H9 (cell line): ENCODE results near the gene AXIN2. TPM values are rescaled to one million over a fixed set of nuclear protein-coding genes. Genes with fewer than 3 reads are reported as not detected.

Source experiments
- DNase-seq: peaks from one replicate; pipeline ENCODE4 v3.0.0-alpha.2; 2017
- H2AFZ ChIP-seq: one replicate; pipeline ENCODE4 v1.6.1; 2013; ENCODE audit warnings: mild to moderate bottlenecking, low read length, control low read depth, moderate library complexity
- H2AK5ac ChIP-seq: 2 replicates; pipeline ENCODE4 v1.6.1; 2013; ENCODE audit warnings: low read length, control low read depth, mixed read lengths; ENCODE audit not compliant: insufficient read length
- H2BK120ac ChIP-seq: one replicate; pipeline ENCODE4 v1.6.1; 2013; ENCODE audit warnings: low read depth, mild to moderate bottlenecking, low read length, control low read depth, inconsistent platforms; ENCODE audit not compliant: poor library complexity, severe bottlenecking
- H2BK12ac ChIP-seq: 2 replicates; pipeline ENCODE4 v1.6.1; 2013; ENCODE audit warnings: low read length, control low read depth, mixed read lengths, low read depth; ENCODE audit not compliant: insufficient read length
- H2BK15ac ChIP-seq: 2 replicates; pipeline ENCODE4 v1.6.1; 2013; ENCODE audit warnings: low read depth, low read length, control low read depth
- H2BK20ac ChIP-seq: one replicate; pipeline ENCODE4 v1.6.1; 2013; ENCODE audit warnings: low read depth, mild to moderate bottlenecking, low read length, control low read depth, inconsistent platforms; ENCODE audit not compliant: poor library complexity, severe bottlenecking
- H2BK5ac ChIP-seq: 2 replicates; pipeline ENCODE4 v1.6.1; 2013; ENCODE audit warnings: low read length, control low read depth, mixed read lengths; ENCODE audit not compliant: insufficient read length
- H3K14ac ChIP-seq: 2 replicates; pipeline ENCODE4 v1.6.1; 2013; ENCODE audit warnings: low read length, control low read depth; ENCODE audit not compliant: insufficient read depth
- H3K18ac ChIP-seq: 2 replicates; pipeline ENCODE4 v1.6.1; 2013; ENCODE audit warnings: low read depth, mild to moderate bottlenecking, mixed read lengths, low read length, control low read depth; ENCODE audit not compliant: insufficient read length
- H3K23ac ChIP-seq: 2 replicates; pipeline ENCODE4 v1.6.1; 2013; ENCODE audit warnings: low read length, control low read depth, mixed read lengths, low read depth; ENCODE audit not compliant: insufficient read length
- H3K23me2 ChIP-seq: 2 replicates; pipeline ENCODE4 v1.6.1; 2013; ENCODE audit warnings: low read depth, mild to moderate bottlenecking, mixed read lengths, low read length, control low read depth; ENCODE audit not compliant: insufficient read length, poor library complexity, severe bottlenecking
- H3K27ac ChIP-seq: 2 replicates; pipeline ENCODE4 v1.5.1; 2013; ENCODE audit warnings: low read length, control low read depth, mixed read lengths, low read depth; ENCODE audit not compliant: insufficient read length
- H3K27me3 ChIP-seq: 2 replicates; pipeline ENCODE4 v1.6.1; 2013; ENCODE audit warnings: low read length, control low read depth, inconsistent platforms; ENCODE audit not compliant: insufficient read depth
- H3K4ac ChIP-seq: 2 replicates; pipeline ENCODE4 v1.6.1; 2013; ENCODE audit warnings: low read depth, mild to moderate bottlenecking, control low read depth, inconsistent platforms, low read length, moderate library complexity
- H3K4me1 ChIP-seq: 2 replicates; pipeline ENCODE4 v1.6.1; 2013; ENCODE audit warnings: low read length, control low read depth, inconsistent platforms; ENCODE audit not compliant: insufficient read depth
- H3K4me2 ChIP-seq: 2 replicates; pipeline ENCODE4 v1.6.1; 2013; ENCODE audit warnings: low read length, control low read depth, mixed read lengths; ENCODE audit not compliant: insufficient read length, insufficient read depth
- H3K56ac ChIP-seq: 2 replicates; pipeline ENCODE4 v1.6.1; 2013; ENCODE audit warnings: low read depth, mild to moderate bottlenecking, mixed read lengths, low read length, control low read depth; ENCODE audit not compliant: insufficient read length
- H3K79me1 ChIP-seq: 2 replicates; pipeline ENCODE4 v1.6.1; 2013; ENCODE audit warnings: low read depth, mild to moderate bottlenecking, moderate library complexity, low read length, control low read depth, inconsistent platforms; ENCODE audit not compliant: insufficient read depth, poor library complexity, severe bottlenecking
- H3K79me2 ChIP-seq: 2 replicates; pipeline ENCODE4 v1.6.1; 2013; ENCODE audit warnings: low read length, control low read depth, inconsistent platforms; ENCODE audit not compliant: insufficient read depth
- H3K9ac ChIP-seq: 2 replicates; pipeline ENCODE4 v1.6.1; 2013; ENCODE audit warnings: low read length, control low read depth, mixed read lengths; ENCODE audit not compliant: insufficient read length; ENCODE audit errors: extremely low read depth
- H3K9me3 ChIP-seq: one replicate; pipeline ENCODE4 v1.6.1; 2013; ENCODE audit warnings: low read depth, low read length, inconsistent platforms; ENCODE audit not compliant: control insufficient read depth
- H3T11ph ChIP-seq: one replicate; pipeline ENCODE4 v1.6.1; 2013; ENCODE audit warnings: mild to moderate bottlenecking, low read length, control low read depth, inconsistent platforms
- H4K20me1 ChIP-seq: one replicate; pipeline ENCODE4 v1.6.1; 2013; ENCODE audit not compliant: control insufficient read depth, insufficient read length, insufficient read depth
- H4K5ac ChIP-seq: 2 replicates; pipeline ENCODE4 v1.6.1; 2013; ENCODE audit warnings: low read depth, mild to moderate bottlenecking, mixed read lengths, low read length, control low read depth; ENCODE audit not compliant: insufficient read length
- H4K8ac ChIP-seq: replicated peaks from 2 replicates; pipeline ENCODE4 v1.6.1; 2013; ENCODE audit warnings: low read length, control low read depth, mixed read lengths, low read depth; ENCODE audit not compliant: insufficient read length
- H4K91ac ChIP-seq: 2 replicates; pipeline ENCODE4 v1.6.1; 2013; ENCODE audit warnings: low read depth, mild to moderate bottlenecking, moderate library complexity, mixed read lengths, low read length, control low read depth; ENCODE audit not compliant: insufficient read length
- H3K27ac Mint-ChIP-seq, 3 experiments: 2 replicates in 2 of 3; 3 replicates in 1 of 3; pipeline ENCODE4 v1.8.0; 2020 to 2021; ENCODE audit warnings: mixed read lengths in 3 of 3, mild to moderate bottlenecking in 1 of 3, moderate library complexity in 1 of 3
- H3K27me3 Mint-ChIP-seq: 2 replicates; pipeline ENCODE4 v1.8.0; 2021; ENCODE audit warnings: low read depth, mild to moderate bottlenecking, moderate library complexity, mixed read lengths
- H3K36me3 Mint-ChIP-seq, 3 experiments: 2 replicates in 2 of 3; 3 replicates in 1 of 3; pipeline ENCODE4 v1.8.0; 2020 to 2021; ENCODE audit warnings: low read depth in 3 of 3, mixed read lengths in 3 of 3; ENCODE audit not compliant: insufficient read depth in 1 of 3
- H3K4me1 Mint-ChIP-seq, 2 experiments: 2 replicates each; pipeline ENCODE4 v1.8.0; 2020; ENCODE audit warnings: mixed read lengths in 2 of 2
- H3K4me3 Mint-ChIP-seq, 2 experiments: 2 replicates in 1 of 2; 3 replicates in 1 of 2; pipeline ENCODE4 v1.8.0; 2020 to 2021; ENCODE audit warnings: mild to moderate bottlenecking in 2 of 2, mixed read lengths in 2 of 2, moderate library complexity in 1 of 2
- H3K9me3 Mint-ChIP-seq, 2 experiments: 2 replicates in 1 of 2; 3 replicates in 1 of 2; pipeline ENCODE4 v1.8.0; 2020; ENCODE audit warnings: mild to moderate bottlenecking in 2 of 2, mixed read lengths in 2 of 2, moderate library complexity in 1 of 2
- WGBS: extraction: QIAGEN DNeasy Blood & Tissue Kit; methylation state at CpG from one replicate; pipeline ENCODE4 v1.1.7; 2013; ENCODE audit warnings: missing lambda C conversion rate, low lambda C conversion rate, mixed read lengths; ENCODE audit not compliant: insufficient read length; ENCODE audit errors: extremely low coverage; 5-methylcytosine and 5-hydroxymethylcytosine counted together
- total RNA-seq: library from RNA; stranded (reverse); gene quantifications from 2 replicates; pipeline ENCODE4 v1.2.1, GENCODE V29; 2021
- TF ChIP-seq, protein P1 (sequence below): fragments of 200-600 bp; sonication (generic); conservative IDR thresholded peaks from 3 replicates; pipeline ENCODE4 v1.8.0; 2021; ENCODE audit warnings: antibody characterized with exemption, mild to moderate bottlenecking

The AXIN2 gene
- total RNA-seq, 1 experiment from 2014 or later, result 35.0 TPM

GRCh38 chr17:65601881-65602280 lies 40.4 kb upstream of the AXIN2 start:
- H2BK15ac ChIP-seq, result no peak overlapping the region
- H2BK20ac ChIP-seq, result no peak overlapping the region
- no peak overlapping the region for H2BK120ac ChIP-seq
- no peak overlapping the region for H4K91ac ChIP-seq
- Mint-ChIP-seq H3K9me3 (no peaks in the 10 kb centered on the region; a peak in 1 of 5 replicates), H3K4me1 (peaks cover 22 to 32% of the 10 kb centered on the region in 2 experiments), H3K27me3 (no peaks in the 10 kb centered on the region), H3K4me3 (no peak overlapping the region), H3K27ac (no peak overlapping the region), H3K36me3 (no peaks in the 10 kb centered on the region; a peak in 1 of 7 replicates)
- WGBS, result no CpG with 5 or more reads among the region's 2 CpGs
- no peak overlapping the region for H3K56ac ChIP-seq
- H3T11ph ChIP-seq, result no peak overlapping the region
- H3K9ac ChIP-seq, result no peak overlapping the region
- no peak overlapping the region for H3K23ac ChIP-seq
- H2AFZ ChIP-seq, result no peak overlapping the region
- H2BK12ac ChIP-seq, result no peak overlapping the region
- DNase-seq, result no peak
- H3K18ac ChIP-seq, result no peak overlapping the region
- no peaks in the 10 kb centered on the region for H3K79me2 ChIP-seq
- H2AK5ac ChIP-seq, result no peak overlapping the region
- no peak overlapping the region for H4K8ac ChIP-seq
- H3K27ac ChIP-seq, result no peak overlapping the region
- H3K23me2 ChIP-seq, result no peaks in the 10 kb centered on the region
- no peaks in the 10 kb centered on the region for H4K20me1 ChIP-seq
- 0 out of 2 replicates have a peak, but pooled peaks cover 3% of the 10 kb centered on the region for H3K4me1 ChIP-seq
- no peak overlapping the region for H4K5ac ChIP-seq
- no peak overlapping the region for H3K4me2 ChIP-seq
- no peak overlapping the region for H3K4ac ChIP-seq
- H3K14ac ChIP-seq, result no peak overlapping the region
- no peaks in the 10 kb centered on the region for H3K9me3 ChIP-seq
- H2BK5ac ChIP-seq, result no peak overlapping the region
- TF ChIP-seq, protein P1, sequence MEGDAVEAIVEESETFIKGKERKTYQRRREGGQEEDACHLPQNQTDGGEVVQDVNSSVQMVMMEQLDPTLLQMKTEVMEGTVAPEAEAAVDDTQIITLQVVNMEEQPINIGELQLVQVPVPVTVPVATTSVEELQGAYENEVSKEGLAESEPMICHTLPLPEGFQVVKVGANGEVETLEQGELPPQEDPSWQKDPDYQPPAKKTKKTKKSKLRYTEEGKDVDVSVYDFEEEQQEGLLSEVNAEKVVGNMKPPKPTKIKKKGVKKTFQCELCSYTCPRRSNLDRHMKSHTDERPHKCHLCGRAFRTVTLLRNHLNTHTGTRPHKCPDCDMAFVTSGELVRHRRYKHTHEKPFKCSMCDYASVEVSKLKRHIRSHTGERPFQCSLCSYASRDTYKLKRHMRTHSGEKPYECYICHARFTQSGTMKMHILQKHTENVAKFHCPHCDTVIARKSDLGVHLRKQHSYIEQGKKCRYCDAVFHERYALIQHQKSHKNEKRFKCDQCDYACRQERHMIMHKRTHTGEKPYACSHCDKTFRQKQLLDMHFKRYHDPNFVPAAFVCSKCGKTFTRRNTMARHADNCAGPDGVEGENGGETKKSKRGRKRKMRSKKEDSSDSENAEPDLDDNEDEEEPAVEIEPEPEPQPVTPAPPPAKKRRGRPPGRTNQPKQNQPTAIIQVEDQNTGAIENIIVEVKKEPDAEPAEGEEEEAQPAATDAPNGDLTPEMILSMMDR, result no peak
- H3K79me1 ChIP-seq, result no peaks in the 10 kb centered on the region
- H3K27me3 ChIP-seq, result no peaks in the 10 kb centered on the region
